Measurements from ENCODE around the gene GUK1.
"Not testable (repeated sequence)": the region's sequence is repeated elsewhere in the genome, so short reads cannot be mapped to it uniquely, and the experiment has no call there.

The GUK1 gene

DNA sequence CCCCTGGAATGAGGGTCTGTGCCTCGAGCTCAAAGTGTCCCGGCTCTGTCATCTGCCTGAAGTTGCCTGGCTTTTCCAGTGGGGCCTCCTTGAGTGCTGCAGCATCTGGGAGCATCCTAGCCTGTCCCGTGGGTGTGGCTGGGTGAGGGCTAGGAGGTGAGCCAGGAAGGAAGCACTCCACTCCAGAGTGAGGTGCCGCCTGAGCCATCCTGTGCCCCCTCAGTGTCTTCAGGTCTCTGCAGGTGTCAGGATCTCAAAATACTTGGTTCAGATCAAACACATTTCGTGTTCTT, 37.0 kb downstream of the GUK1 start:
- no peak for DNase-seq (ENCODE audit: low read depth in 2 of 2)

DNA sequence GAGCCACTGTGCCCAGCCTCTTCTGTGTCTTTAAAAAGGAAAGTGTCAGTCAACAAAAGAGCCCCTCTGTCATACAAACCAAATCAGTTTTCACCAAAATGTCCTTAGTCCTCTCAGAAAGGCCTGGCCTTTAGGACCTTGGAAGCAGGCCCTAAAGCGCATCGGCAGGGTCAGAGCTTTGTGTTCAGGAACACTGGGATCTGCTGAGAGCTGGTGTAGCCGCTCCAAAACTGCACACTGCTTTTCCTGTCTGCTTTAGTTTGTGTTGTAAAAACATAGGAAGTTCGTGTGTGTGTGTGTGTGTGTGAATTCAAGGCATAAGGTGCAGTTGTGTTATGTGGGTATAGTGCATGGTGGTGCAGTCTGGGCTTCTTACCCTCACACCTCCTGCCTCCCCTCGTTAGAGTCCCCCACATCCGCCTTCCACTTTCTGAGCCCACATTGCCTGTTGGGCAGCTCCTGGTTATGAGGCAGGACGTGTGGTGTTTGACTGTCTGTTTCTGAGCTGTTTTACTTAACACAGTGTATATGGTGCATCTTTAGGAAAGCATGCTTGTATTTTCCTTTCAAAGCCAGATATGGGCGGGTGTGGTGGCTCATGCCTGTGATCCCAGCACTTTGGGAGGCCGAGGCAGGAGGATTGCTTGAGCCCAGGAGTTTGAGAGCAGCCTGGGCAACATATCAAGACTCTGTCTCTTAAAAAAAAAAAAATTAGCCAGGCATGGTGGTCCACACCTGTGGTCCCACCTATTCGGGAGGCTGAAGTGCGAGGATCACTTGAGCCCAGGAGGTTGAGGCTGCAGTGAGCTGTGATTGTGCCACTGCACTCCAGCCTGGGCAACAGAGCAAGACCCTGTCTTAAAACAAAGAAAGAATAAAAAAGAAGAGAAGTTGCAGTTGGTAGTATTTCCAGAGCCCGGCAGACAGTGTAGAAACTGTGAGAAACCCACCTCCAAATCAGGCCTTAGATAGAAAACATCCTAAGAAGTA, 37.9 kb downstream of the GUK1 start:
- DNase-seq (ENCODE audit: low read depth in 2 of 2): no peak

DNA sequence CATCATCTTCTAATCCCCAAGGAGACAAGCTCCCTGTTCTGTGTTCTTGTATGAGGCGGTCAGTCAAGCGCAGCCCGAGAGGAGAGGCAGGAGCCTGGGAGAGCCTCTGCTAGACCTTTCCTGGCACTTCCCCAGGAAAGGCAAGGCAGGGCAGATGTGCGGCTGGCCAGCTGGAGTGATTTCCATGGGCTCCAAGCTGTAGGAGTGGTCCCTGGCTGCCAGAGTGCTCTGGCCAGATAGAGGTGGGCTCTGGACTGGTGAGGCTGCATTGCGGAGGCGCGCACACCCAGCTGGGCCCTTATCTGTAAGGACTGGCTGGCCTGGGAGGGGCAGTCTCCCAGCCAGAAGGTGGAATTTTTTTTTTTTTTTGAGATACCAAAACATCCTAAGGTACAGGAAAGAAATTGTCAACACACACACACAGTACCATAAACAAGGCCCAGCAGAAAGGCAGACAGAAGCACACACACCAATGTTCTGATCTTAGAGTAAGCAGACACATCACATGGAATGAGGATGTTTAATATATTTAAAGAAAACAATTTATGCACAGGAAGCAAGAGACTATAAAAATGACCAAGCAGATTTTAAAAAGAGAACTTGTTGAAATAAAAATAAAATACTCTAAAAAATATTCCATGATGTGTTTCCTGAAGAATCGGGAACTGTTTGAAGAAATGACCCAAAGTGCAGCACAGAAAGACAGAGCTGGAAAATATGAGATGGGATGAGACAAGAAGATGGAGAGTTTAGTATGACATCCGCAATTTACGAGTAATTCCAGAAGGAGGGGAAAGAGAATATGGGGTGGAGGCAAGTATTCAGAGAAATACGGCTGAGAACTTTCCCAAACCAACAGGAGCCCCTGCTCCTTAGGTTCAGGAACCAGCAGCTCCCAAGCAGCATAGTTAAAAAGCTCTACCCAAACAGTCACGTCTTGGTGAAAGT, 38.9 kb downstream of the GUK1 start:
- no peak for DNase-seq (ENCODE audit: low read depth in 2 of 2)

DNA sequence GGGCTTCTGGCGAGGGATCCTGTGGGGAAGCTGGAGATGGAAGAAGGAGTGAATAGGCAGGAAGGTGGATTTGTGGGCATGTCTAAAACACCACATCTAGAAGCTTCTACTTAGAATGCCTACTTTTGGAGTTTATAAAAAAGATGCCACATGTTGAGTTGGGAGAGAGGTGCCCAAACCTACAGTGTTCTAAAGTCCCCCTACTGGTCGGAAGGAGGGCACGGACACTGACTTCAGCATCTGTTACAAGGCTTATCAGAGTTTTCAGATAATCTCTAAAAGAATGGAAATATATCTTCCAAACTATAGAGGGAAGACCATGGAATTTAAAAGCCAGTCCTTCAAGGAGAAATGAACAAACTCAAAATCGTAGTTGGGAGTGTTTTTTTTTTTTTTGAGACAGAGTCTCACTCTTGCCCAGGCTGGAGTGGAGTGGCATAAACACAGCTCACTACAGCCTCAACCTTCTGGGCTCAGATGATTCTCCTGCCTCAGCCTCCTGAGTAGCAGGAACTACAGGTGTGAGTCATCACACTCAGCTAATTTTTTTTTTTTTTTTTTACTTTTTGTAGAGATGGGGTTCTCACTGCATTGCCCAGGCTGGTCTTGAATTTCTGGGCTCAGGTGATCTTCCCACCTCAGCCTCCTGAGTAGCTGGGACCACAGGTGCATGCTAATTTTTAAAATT, 40.3 kb downstream of the GUK1 start:
- no peak for DNase-seq (ENCODE audit: low read depth in 2 of 2)

DNA sequence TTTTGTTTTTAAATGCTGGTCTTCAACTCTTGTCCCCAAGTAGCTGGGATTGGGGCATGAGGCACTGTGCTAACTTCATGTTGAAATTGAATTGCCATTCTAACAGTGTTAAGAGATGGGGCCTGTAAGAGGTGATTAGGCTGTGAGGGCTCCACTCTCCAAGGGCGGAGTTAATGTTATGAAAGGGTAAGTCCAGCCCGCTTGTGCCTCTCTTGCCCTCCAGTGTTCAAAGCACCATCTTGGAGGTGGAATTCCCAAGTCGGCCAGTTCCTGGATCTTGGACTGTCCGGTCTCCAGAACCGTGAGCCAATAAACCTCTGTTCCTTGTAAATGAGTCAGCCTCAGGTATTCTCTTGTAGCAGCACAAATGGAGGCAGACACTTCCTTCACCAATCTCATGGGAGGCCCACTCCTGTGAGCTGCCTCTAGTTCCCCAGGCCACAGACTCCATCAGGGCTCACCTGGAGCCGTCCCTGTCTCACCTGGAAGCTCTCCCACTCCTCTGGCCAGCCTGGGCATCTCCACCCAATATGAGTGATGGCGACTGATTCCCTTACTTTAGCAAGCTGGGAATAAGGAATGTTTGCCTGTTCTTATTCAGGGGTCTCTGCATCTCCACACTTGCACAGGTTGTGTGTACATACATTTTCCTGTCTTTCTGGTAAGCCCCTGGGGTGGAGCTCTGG, 41.0 kb downstream of the GUK1 start:
- no peak for DNase-seq (ENCODE audit: low read depth in 2 of 2)

DNA sequence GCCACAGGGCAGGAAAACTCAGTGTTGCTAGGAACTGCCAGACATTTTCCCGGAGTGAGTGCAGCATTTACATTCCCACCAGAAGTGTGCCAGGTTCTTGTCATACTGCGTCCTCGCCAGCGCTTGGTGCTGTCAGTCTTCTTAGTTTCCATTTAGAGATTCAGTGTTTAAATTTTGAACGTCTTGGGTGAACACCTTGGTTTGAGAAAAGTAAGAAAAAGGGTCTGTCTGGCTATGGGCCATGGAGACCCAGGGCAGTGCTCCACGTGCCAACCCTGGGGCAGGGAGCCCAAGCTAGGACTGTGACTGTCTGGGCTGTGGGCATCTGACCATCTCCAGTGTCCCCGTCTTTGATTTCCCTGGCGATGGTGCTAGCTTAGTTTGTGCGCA, 41.6 kb downstream of the GUK1 start:
- DNase-seq (ENCODE audit: low read depth in 2 of 2): no peak

DNA sequence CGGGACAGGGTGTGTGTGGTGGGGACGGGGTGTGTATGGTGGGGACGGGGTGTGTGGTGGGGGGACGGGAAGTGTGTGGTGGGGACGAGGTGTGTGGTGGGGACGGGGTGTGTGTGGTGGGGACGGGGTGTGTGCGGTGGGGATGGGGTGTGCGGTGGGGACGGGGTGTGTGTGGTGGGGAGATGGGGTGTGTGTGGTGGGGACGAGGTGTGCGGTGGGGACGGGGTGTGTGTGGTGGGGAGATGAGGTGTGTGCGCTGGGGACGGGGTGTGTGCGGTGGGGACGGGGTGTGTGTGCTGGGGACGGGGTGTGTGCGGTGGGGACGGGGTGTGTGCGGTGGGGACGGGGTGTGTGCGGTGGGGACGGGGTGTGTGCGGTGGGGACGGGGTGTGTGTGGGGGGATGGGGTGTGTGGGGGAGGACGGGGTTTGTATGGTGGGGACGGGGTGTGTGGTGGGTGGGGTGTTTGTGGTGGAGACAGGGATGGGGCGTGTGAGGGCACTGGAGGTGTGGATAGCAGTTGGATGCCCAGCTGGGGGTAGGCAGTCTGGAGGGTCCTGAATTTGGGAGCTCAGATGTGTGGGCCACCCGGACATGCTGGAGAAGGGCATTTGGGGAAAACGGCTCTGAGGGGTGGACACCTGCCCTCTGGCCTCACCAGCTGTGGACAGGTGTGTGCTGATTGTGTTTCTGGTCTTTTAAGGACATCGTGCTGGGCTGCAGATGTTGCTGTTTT, 42.4 kb downstream of the GUK1 start:
- no peak for DNase-seq (ENCODE audit: low read depth in 2 of 2)

DNA sequence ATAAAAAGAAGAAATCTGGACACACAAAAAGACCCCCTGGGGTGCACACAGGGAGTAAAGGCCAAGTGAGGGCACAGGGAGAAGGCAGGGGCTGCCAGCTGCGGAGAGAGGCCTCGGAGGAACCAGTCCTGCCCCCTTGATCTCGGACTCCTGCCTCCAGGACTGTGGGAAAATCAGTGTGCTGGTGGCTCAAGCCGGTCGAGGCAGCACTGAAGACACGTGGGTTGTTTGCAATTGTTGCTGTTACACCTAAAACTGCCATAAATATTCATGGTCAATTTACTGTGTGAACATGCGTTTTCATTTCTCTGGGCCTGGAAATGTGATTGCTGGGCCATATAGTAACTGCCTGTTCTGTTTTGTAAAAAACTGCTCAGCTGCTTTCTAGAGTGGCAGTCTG, 44.1 kb downstream of the GUK1 start:
- no peak for DNase-seq (ENCODE audit: low read depth in 2 of 2)

DNA sequence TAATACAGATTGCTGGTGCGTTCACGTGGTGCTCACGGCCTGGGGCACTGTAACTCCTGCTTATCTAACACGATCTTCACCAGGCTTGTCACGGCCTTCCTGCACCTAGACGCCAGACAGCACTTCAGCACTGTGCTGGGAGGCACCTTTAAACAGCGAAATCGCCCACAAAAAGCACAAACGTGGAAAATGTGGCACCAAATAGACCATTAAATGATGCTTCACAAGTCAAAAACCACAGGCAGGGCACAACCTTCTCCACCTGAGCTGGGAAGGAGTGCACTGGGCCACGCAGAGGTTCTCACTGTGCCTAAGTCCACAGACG, 45.5 kb downstream of the GUK1 start:
- no peak for DNase-seq (ENCODE audit: low read depth in 2 of 2)

DNA sequence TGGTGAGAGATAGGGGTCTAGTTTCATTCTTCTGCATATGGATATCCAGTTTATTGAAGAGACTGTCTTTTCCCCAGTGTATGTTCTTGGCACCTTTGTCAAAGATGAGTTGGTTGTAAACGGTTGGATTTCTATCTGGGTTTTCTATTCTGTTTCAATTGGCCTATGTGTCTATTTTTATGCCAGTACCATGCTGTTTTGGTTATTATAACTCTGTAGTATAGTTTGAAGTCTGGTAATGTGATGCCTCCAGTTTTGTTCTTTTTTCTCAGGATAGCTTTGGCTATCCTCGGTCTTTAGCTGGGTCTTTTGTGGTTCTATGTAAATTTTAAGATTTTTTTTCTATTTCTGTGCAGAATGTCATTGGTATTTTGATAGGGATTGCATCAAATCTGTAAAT, 48.2 kb downstream of the GUK1 start:
- not testable (repeated sequence) for DNase-seq (ENCODE audit: low read depth in 2 of 2)

DNA sequence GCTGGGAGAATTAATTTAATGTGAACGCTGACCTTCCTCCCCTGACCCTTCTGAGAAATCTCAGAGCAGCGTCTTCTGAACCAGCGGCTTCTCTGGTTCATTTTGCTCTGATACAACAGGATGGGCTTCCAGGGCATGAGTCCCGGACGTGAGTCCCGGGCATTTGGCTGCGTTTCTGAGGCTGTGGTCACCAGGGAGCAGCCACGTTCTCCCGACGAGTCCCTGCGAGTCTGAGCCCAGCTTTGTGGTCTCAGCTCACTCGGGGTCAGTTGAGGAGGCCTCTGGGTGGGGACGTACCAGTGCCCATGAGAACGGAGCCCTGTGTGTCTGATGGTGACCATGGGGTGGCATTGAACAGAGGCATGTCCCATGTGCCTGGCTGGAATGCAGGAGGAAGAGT, 50.1 kb downstream of the GUK1 start:
- no peak for DNase-seq (ENCODE audit: low read depth in 2 of 2)

DNA sequence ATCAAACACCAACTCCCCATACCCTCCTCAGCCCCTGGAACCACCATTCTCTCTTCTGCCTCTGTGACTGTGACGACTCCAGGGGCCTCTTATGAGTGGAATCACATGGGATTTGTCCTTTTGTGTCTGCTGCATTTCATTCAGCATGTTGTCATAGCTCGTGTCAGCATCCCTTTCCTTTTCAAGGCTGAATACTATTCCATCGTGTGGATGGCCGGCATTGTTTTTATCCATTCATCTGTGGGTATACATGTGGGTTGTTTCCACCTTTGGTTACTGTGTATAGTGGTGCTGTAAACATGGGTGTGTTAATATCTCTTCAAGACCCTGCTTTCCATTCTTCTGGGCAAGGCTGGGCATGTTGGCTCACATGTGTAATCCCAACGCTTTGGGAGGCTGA, 50.7 kb downstream of the GUK1 start:
- no peak for DNase-seq (ENCODE audit: low read depth in 2 of 2)

DNA sequence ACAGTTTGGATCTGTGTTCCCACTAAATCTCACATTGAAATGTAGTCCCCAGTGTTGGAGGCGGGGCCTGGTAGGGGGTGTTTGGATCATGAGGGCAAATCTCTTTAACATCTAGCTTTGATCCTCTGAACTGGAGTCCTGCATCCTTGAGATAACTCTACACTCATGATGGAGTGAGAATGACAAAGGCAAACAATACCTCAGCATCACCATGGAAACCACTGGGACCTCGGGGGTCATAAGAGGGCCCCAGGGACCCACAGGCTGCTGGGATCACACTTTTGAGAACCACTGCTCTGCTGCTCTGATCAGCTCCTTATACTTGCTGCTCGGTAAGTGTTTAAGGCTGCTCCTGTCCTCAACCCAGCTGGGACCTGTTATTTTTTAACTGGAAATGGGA, 54.4 kb downstream of the GUK1 start:
- no peak for DNase-seq (ENCODE audit: low read depth in 2 of 2)

DNA sequence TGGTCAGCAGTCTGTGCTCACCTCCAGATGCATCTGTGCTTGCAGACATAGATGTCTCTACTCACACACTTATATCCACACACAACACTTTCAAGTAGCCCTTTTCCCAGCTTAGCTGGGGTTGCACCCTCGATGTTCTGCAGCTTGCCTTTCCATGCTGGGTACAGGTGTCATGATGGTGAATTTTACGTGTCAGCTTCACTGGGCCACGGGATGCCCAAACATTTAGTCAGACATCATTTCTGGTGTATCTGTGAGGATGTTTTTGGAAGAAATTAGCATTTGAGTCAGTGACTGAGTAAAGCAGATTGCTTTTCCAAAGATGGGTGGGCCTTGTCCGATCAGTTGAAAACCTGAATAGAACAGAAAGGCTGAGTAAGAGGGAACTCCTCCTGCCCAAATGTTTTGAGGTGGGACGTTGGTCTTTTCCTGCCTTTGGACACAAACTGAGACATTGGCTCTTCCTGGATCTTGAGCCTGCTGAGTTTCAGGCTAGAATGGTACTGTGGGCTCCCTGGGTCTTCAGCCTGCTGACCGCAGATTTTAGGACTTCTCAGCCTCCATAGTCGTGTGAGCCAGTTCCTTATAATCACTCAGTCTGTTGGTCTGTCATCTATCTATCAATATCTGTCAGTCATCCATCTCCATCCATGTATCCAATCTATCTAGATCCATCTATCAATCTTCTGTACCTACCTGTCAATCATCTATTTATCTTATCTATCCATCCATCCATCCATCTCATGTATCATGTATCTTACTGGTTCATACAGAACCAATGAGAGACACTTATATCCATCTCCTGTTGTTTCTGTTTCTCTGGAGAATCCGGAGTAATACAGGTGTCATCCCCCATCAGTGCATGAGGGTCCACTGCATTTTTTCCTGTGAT, 55.1 kb downstream of the GUK1 start:
- no peak for DNase-seq (ENCODE audit: low read depth in 2 of 2)

DNA sequence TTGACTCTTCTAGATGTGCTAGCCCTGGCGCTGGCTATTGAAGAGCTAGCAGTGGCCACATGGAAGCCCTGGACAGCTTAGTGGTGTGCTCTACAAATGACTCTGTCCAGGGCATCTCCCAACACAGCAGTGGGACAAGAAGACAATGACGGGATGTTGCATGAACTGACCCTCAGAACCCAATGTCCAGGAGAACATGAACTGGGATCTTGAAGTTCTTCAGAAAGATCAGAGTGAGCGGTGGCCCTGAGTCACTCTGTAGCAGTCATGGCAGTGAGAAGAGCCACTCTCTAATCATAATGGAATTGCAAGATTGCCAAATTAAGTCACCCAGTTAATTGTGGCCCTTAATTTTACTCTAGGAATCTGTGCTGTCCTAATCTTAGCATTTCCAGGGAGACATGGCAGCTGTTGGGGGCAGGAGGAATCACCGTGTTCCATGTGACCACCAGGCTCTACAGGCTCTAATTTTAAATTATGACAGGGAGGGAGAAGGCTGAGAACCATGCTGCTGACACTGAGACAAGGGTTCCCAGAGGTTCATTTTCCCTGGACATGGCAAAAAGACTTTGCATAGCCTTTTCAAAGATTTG, 57.6 kb downstream of the GUK1 start:
- no peak for DNase-seq (ENCODE audit: low read depth in 2 of 2)
